ENCODE data around the gene FAM118A.

- TF ChIP-seq, protein P1, sequence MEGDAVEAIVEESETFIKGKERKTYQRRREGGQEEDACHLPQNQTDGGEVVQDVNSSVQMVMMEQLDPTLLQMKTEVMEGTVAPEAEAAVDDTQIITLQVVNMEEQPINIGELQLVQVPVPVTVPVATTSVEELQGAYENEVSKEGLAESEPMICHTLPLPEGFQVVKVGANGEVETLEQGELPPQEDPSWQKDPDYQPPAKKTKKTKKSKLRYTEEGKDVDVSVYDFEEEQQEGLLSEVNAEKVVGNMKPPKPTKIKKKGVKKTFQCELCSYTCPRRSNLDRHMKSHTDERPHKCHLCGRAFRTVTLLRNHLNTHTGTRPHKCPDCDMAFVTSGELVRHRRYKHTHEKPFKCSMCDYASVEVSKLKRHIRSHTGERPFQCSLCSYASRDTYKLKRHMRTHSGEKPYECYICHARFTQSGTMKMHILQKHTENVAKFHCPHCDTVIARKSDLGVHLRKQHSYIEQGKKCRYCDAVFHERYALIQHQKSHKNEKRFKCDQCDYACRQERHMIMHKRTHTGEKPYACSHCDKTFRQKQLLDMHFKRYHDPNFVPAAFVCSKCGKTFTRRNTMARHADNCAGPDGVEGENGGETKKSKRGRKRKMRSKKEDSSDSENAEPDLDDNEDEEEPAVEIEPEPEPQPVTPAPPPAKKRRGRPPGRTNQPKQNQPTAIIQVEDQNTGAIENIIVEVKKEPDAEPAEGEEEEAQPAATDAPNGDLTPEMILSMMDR (IDR thresholded peaks at IDR 0.05), result no peak
- TF ChIP-seq POLR2A (IDR thresholded peaks at IDR 0.05), result no peak
Measured at GRCh38 chr22:45318558-45319323, 9.0 kb downstream of the FAM118A start.
